Mucosa of rectum (tissue), 2 donors: ENCODE results near the gene SMYD2.

ENCODE experiments used
- H3K27ac ChIP-seq, 2 donors: one replicate each; pipeline ENCODE4 v1.7.0; 2013; ENCODE audit warnings: inconsistent platforms in 2 of 2, low read depth in 2 of 2, low read length in 2 of 2
- H3K27me3 ChIP-seq, 2 donors: one replicate each; pipeline ENCODE4 v1.7.0; 2013; ENCODE audit warnings: low read length in 2 of 2; ENCODE audit not compliant: control insufficient read depth in 2 of 2, insufficient read depth in 2 of 2
- H3K36me3 ChIP-seq, 2 donors: one replicate each; pipeline ENCODE4 v1.7.0; 2013; ENCODE audit warnings: low read length in 2 of 2; ENCODE audit not compliant: control insufficient read depth in 2 of 2, insufficient read depth in 2 of 2
- H3K4me1 ChIP-seq, 2 donors: one replicate each; pipeline ENCODE4 v1.7.0; 2013; ENCODE audit warnings: low read length in 2 of 2, mild to moderate bottlenecking in 1 of 2; ENCODE audit not compliant: control insufficient read depth in 2 of 2, insufficient read depth in 2 of 2
- H3K4me3 ChIP-seq, 2 donors: one replicate each; pipeline ENCODE4 v1.7.0; 2013; ENCODE audit warnings: low read length in 2 of 2
- H3K9ac ChIP-seq, 2 donors: one replicate each; pipeline ENCODE4 v1.7.0; 2013; ENCODE audit warnings: low read length in 2 of 2, low read depth in 1 of 2, mild to moderate bottlenecking in 1 of 2
- H3K9me3 ChIP-seq, 2 donors: one replicate each; pipeline ENCODE4 v1.7.0; 2013; ENCODE audit warnings: low read length in 2 of 2; ENCODE audit not compliant: control insufficient read depth in 2 of 2
- donor health status: healthy.
- donor health status: Normal muscosa, but diverticular disease.

Gene SMYD2

DNA sequence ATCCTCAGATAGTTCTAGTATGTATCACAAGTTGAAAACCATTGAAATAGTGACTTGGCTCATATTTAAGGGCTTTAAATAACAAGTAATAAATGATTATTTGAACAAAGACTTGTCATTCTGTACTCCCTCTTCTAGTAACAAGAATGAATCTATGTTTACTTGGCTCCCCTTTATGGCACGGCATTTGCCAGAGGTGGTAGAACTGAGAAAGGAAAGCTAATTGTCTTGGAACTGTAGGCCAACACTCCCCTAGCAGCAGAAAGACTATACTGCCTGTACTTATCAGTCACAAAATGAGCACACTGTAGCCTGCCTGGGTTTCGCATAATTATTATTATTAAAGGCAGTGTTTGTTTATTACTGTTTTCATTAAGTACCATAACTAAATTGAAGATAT, 29.6 kb upstream of the SMYD2 start:
- Histone ChIP-seq H3K27me3 (no peaks in the 10 kb centered on the region), H3K4me1 (no peaks in the 10 kb centered on the region), H3K9ac (no peak overlapping the region), H3K27ac (no peak overlapping the region), H3K36me3 (no peaks in the 10 kb centered on the region), H3K9me3 (no peaks in the 10 kb centered on the region), H3K4me3 (no peak overlapping the region)

DNA sequence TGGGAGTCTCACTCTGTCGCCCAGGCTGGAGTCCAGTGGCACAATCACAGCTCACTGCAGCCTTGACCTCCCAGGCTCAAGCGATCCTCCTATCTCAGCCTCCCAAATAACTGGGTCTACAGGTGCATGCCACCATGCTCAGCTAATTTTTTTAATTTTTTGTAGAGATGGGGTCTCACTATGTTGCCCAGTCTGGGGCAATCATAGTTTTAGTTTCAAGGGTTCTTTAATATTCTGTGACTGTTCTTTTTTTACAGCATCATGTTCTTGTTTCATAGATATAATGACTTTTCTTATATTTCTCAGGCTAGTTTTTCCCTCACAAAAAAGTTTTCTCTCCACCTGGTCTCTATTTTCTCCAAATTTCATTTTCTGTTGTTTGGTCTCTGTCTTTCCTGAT, 25.4 kb upstream of the SMYD2 start:
- Histone ChIP-seq H3K27me3 (no peaks in the 10 kb centered on the region), H3K4me1 (no peaks in the 10 kb centered on the region), H3K9me3 (no peaks in the 10 kb centered on the region), H3K27ac (no peak overlapping the region), H3K9ac (no peak overlapping the region), H3K36me3 (no peaks in the 10 kb centered on the region), H3K4me3 (no peak overlapping the region)

DNA sequence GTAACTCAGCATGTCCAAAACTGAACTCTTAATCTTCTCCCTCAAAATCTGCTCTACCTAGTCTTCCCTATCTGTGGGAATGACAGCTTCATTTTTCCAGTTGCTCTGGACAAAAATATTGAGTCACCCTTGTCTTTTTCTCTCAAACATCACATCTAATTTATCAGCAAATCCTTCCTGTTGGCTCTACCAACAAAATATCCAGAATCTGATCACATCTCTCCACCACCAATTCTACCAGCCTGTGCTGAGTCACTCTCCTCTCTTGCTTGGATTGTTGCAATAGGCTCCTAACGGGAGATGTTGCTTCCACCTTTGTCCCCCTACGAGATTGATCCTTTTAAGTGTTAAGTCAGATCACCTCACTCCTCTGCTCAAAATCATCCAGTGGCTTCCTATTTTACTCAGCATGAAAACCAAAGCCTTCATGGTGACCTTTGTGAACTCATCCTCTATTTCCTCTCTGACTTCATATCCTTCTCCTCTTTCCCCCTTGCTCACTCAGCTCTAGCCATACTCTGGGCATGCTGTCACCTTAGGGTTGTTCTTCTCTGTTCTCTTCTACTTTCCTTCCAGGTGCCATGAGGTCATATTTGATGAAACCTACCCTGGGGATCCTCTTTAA, 21.5 kb upstream of the SMYD2 start:
- Histone ChIP-seq H3K9ac (no peak overlapping the region), H3K36me3 (no peaks in the 10 kb centered on the region), H3K4me1 (no peaks in the 10 kb centered on the region), H3K9me3 (no peaks in the 10 kb centered on the region), H3K27ac (no peak overlapping the region), H3K27me3 (peaks cover 13 to 18% of the 10 kb centered on the region in 2 donors), H3K4me3 (no peak overlapping the region)

DNA sequence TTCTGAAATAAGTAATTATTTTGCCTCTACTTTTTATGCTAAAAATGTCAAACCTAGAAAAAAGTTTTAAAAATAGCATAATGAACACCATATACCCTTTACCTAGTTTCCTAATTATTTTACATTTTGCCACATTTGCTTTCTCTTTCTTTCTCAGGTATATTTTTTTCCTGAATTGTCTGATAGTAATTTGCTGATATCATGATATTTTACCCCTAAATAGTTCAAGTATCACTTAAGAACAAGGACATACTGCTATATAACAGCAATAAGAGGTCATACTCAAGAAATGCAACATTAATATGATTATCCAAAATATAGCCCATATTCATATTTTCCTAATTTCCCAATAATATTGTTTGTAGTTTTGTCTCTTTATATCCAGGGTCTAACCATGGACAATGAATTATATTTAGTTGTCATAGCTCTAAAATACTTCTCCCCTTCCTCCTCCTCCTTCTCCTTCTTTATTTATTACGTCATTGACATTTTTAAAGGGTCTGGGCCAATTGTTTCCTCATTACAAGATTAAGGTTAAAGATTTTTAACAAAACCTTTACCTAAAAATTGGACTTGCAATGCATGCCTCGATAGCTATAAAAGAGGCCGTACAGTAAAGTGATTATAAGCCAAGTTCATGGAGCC, 20.3 kb upstream of the SMYD2 start:
- H3K4me1 ChIP-seq = no peaks in the 10 kb centered on the region
- H3K9ac ChIP-seq = no peak overlapping the region
- peaks cover 13 to 19% of the 10 kb centered on the region in 2 donors for H3K27me3 ChIP-seq
- H3K36me3 ChIP-seq = no peaks in the 10 kb centered on the region
- H3K4me3 ChIP-seq = no peak overlapping the region
- H3K9me3 ChIP-seq = no peaks in the 10 kb centered on the region
- no peak overlapping the region for H3K27ac ChIP-seq

DNA sequence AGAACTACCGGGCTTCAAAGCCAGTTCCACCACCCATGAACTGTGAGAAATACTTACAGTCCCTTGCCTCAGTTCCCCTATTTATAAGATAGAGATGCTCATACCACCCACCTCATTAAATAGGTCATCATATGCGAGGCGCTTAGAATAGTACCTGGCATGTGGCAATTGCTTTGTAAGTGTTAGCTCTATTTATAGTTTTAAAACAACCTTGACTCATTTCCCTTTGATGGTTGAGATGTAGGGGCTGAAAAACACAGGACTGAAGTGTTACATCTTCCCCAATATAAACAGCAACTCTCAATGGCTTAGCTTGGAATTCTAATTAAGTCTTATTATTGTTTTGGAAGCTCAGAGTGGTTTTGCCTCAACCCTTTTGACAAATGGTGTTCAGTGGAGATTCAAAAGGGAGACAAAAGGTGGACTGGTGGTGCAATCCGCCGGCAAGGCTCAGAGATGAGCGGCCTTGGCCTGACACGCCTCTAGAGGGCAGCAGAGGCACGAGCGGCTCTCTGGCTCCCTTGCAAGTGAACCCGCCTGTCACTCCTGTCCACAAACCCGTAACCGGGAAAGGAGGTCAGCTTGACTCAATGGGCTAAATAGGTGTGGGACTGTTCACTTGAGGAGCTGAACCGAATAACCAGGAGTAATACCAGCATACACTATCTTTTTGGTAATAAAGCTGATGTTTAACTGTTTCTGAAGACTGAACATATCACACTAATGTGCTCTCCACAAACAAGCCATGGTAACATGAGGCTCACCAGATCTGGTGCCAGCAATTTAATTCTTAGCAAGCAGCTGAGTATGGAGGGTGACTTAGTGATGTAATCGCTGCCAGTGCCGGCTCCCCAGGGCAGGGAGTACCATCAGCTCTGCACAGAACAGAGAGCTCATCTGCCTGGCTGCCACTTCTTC, 19.5 kb upstream of the SMYD2 start:
- Histone ChIP-seq H3K9ac (no peak overlapping the region), H3K27me3 (peaks cover 13 to 21% of the 10 kb centered on the region in 2 donors), H3K4me3 (no peak overlapping the region), H3K27ac (no peak overlapping the region), H3K36me3 (no peaks in the 10 kb centered on the region), H3K9me3 (no peaks in the 10 kb centered on the region), H3K4me1 (no peaks in the 10 kb centered on the region)

GRCh38 chr1:214264196-214264595, 16.8 kb upstream of the SMYD2 start:
- Histone ChIP-seq H3K27ac (no peak overlapping the region), H3K4me1 (no peaks in the 10 kb centered on the region), H3K27me3 (peaks cover 15 to 21% of the 10 kb centered on the region in 2 donors), H3K4me3 (no peak overlapping the region), H3K9ac (no peak overlapping the region), H3K36me3 (no peaks in the 10 kb centered on the region), H3K9me3 (no peaks in the 10 kb centered on the region)

GRCh38 chr1:214264976-214265375, 16.0 kb upstream of the SMYD2 start:
- H3K4me1 ChIP-seq = no peaks in the 10 kb centered on the region
- peaks cover 17 to 27% of the 10 kb centered on the region in 2 donors for H3K27me3 ChIP-seq
- no peak overlapping the region for H3K27ac ChIP-seq
- H3K36me3 ChIP-seq = no peaks in the 10 kb centered on the region
- no peak overlapping the region for H3K4me3 ChIP-seq
- H3K9me3 ChIP-seq = no peaks in the 10 kb centered on the region
- no peak overlapping the region for H3K9ac ChIP-seq

DNA sequence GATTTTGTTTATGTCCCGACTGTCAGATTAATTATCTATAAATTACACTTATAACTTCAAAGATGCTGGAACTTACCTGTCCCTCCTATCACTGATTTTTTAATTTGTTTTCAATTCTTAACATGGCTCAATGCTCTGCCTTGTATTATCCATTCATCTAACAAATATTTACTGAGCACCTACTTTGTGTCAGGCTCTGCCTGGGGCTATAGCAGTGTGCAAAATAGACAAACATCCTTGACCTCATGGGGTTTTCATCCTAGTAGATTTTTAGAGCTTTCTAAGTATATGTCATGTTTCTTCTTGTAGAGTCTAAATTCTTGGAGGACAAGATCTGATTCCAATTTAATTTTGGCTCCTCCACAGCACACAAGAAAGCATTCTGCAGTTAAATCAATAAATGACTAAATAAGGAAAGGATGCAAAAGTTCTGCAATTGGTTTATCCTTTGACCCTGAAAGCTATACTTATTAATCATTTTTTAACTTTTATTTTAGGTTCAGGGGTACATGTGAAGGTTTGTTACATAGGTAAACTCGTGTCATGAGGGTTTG, 10.8 kb upstream of the SMYD2 start:
- Histone ChIP-seq H3K36me3 (no peaks in the 10 kb centered on the region), H3K27ac (no peak overlapping the region), H3K9ac (no peak overlapping the region), H3K4me1 (no peaks in the 10 kb centered on the region), H3K4me3 (no peak overlapping the region), H3K9me3 (no peaks in the 10 kb centered on the region), H3K27me3 (peaks cover 4 to 12% of the 10 kb centered on the region in 2 donors)

DNA sequence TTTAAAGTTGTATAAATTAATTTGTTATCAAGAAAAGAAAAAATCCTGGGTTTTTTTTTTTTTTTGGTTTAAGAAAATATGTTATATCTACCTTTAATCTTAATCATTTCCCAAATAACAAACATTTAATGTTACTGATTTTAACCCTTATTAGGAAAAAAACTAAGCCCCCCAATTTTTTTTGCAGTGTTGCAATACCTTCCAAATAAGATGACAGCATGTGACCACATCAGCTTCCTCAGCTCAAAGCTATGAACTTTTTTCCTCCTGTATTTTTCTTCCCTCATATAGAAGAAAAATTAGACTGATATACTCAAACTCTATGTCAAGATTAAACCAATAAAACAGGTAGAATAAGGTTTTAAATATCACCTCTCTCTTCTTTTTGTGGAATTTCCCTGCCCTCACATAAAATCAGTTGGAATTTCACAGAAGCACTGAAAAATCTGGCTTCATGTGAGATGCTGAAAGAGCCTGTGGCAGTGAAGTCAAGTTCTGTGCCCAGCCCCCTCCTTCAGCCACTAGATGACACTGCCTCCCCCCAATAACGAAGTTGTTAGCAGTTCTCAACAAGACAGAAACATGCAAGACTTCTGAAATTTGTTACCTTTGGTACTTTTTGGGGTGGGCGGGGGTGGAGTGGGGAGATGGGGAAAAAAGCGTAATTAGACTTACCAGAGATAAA, 9.6 kb upstream of the SMYD2 start:
- Histone ChIP-seq H3K36me3 (no peaks in the 10 kb centered on the region), H3K9me3 (no peaks in the 10 kb centered on the region), H3K27me3 (peaks cover 4 to 10% of the 10 kb centered on the region in 2 donors)

More for the DNA sequence above, 9.6 kb upstream of the SMYD2 start:
- Histone ChIP-seq H3K4me3 (no peak overlapping the region), H3K9ac (no peak overlapping the region), H3K27ac (no peak overlapping the region), H3K4me1 (no peaks in the 10 kb centered on the region)
